HCT116 (cell line): ENCODE results near the gene HSD3B7. TPM values are rescaled to one million over a fixed set of nuclear protein-coding genes. Genes with fewer than 3 reads are reported as not detected.
A peak's percentile ranks its signal among the peaks of the same experiment; 100 is the strongest.

Experiments used
- ATAC-seq: fragments of 200-7000 bp; cut with Tn5 transposase; 2 replicates; pipeline ENCODE4 v1.9.1; 2020; ENCODE audit warnings: mild to moderate bottlenecking, moderate library complexity
- BruUV-seq: library from RNA; stranded (reverse); fragments of 400-500 nt; replicated peaks from 2 replicates; lab custom pipeline; 2021; lab: Mats Ljungman, UMichigan
- CTCF ChIA-PET: fragments of 300-600 bp; sonication (Branson Sonifier 250); formaldehyde crosslinking; loops from one replicate; lab custom pipeline; 2021; ENCODE audit warnings: antibody characterized with exemption; lab: Charles Lee
- POLR2A ChIA-PET: fragments of 300-600, 350-600 bp; sonication (Branson Sonifier 250); formaldehyde crosslinking; loops from one replicate; lab custom pipeline; 2021; ENCODE audit warnings: antibody characterized with exemption; lab: Charles Lee
- RAD21 ChIA-PET, 2 experiments: fragments of 300-600 bp; sonication (Branson Sonifier 250); formaldehyde crosslinking; loops; one replicate each; lab custom pipeline; 2023; ENCODE audit warnings: low total read pairs in 2 of 2; ENCODE audit not compliant: uncharacterized antibody in 2 of 2, unreplicated experiment in 2 of 2, low non-redundant PET in 1 of 2; lab: Charles Lee
- DNase-seq: peaks from one replicate; pipeline ENCODE4 v3.0.0-alpha.2; 2010; ENCODE audit warnings: low read depth, low spot score
- H2AFZ ChIP-seq: fragments of 200-600 bp; shearing (Covaris generic), sonication (generic); 2 replicates; pipeline ENCODE4 v1.6.1; 2017; ENCODE audit warnings: low read depth, mixed run types, mixed read lengths, antibody characterized with exemption, low read length; ENCODE audit not compliant: poor library complexity, severe bottlenecking
- H3K27ac ChIP-seq: 2 replicates; pipeline ENCODE4 v1.5.1; 2012; ENCODE audit warnings: low read depth, low read length
- H3K27me3 ChIP-seq: fragments of 200-600 bp; sonication (generic); 2 replicates; pipeline ENCODE4 v1.6.1; 2016; ENCODE audit warnings: mixed run types, low read length, mixed read lengths; ENCODE audit not compliant: insufficient read depth
- H3K36me3 ChIP-seq, 2 experiments: fragments of 200-500 bp in 1 of 2; fragments of 200-600 bp in 1 of 2; sonication (Bioruptor generic) in 1 of 2; sonication (generic) in 1 of 2; 2 replicates each; pipeline versions ENCODE4 v1.5.1 to v1.6.1; 2014 to 2016; ENCODE audit warnings: low read length in 2 of 2, inconsistent platforms in 1 of 2, mixed read lengths in 1 of 2, mixed run types in 1 of 2; ENCODE audit not compliant: insufficient read depth in 2 of 2, control insufficient read depth in 1 of 2
- H3K4me1 ChIP-seq, 2 experiments: fragments of 200-600 bp in 1 of 2; sonication (generic) in 1 of 2; 2 replicates each; pipeline versions ENCODE4 v1.5.1 to v1.6.1; 2012 to 2017; ENCODE audit warnings: low read length in 2 of 2, inconsistent platforms in 1 of 2, mild to moderate bottlenecking in 1 of 2, mixed read lengths in 1 of 2, mixed run types in 1 of 2, moderate library complexity in 1 of 2; ENCODE audit not compliant: insufficient read depth in 2 of 2, control insufficient read depth in 1 of 2
- H3K4me2 ChIP-seq: fragments of 200-600 bp; sonication (generic); 2 replicates; pipeline ENCODE4 v1.6.1; 2017; ENCODE audit warnings: mixed run types, low read length, mixed read lengths
- H3K4me3 ChIP-seq, 2 experiments: fragments of 200-600 bp in 1 of 2; sonication (generic) in 1 of 2; replicated peaks in 1 of 2; 2 replicates each; pipeline ENCODE4 v1.5.1; 2011 to 2016; ENCODE audit warnings: low read length in 2 of 2, control low read depth in 1 of 2, low read depth in 1 of 2, mild to moderate bottlenecking in 1 of 2, mixed read lengths in 1 of 2, mixed run types in 1 of 2
- H3K79me2 ChIP-seq: fragments of 200-600 bp; sonication (generic); 2 replicates; pipeline ENCODE4 v1.6.1; 2017; ENCODE audit warnings: mild to moderate bottlenecking, mixed run types, low read length, moderate library complexity, mixed read lengths; ENCODE audit not compliant: insufficient read depth
- H3K9ac ChIP-seq: fragments of 200-600 bp; sonication (generic); 2 replicates; pipeline ENCODE4 v1.6.1; 2016; ENCODE audit warnings: low read length, mixed read lengths
- H3K9me2 ChIP-seq: fragments of 200-600 bp; sonication (generic), shearing (Covaris generic); 2 replicates; pipeline ENCODE4 v1.6.1; 2017; ENCODE audit warnings: mixed run types, mild to moderate bottlenecking, moderate library complexity; ENCODE audit not compliant: insufficient read depth
- H3K9me3 ChIP-seq, 2 experiments: fragments of 200-500 bp in 1 of 2; fragments of 200-600 bp in 1 of 2; sonication (Bioruptor generic) in 1 of 2; sonication (generic) in 1 of 2; 2 replicates each; pipeline ENCODE4 v1.6.1; 2014 to 2017; ENCODE audit warnings: low read length in 2 of 2, mixed read lengths in 2 of 2, inconsistent platforms in 1 of 2, low read depth in 1 of 2, mild to moderate bottlenecking in 1 of 2, mixed run types in 1 of 2, moderate library complexity in 1 of 2; ENCODE audit not compliant: control insufficient read depth in 1 of 2, insufficient read depth in 1 of 2
- H4K20me1 ChIP-seq: fragments of 200-600 bp; sonication (generic), shearing (Covaris generic); 2 replicates; pipeline ENCODE4 v1.6.1; 2017; ENCODE audit warnings: mixed run types, mild to moderate bottlenecking, moderate library complexity; ENCODE audit not compliant: insufficient read depth
- EGR1 ChIP-seq: IDR thresholded peaks from 2 replicates; pipeline ENCODE4 v1.6.1; 2012; ENCODE audit warnings: low read depth
- EZH2phosphoT487 ChIP-seq: fragments of 200-600 bp; IDR thresholded peaks from 2 replicates; pipeline ENCODE4 v1.6.1; 2018; ENCODE audit warnings: antibody characterized with exemption, borderline replicate concordance
- POLR2A ChIP-seq: IDR thresholded peaks from 2 replicates; pipeline ENCODE4 v1.7.0; 2011; ENCODE audit warnings: borderline replicate concordance; ENCODE audit not compliant: insufficient read depth, insufficient read length; ENCODE audit errors: extremely low read depth
- SP1 ChIP-seq: IDR thresholded peaks from 2 replicates; pipeline ENCODE4 v1.6.1; 2012; ENCODE audit warnings: low read depth
- SRF ChIP-seq: IDR thresholded peaks from 2 replicates; pipeline ENCODE4 v1.6.1; 2012; ENCODE audit warnings: low read depth
- ZFX ChIP-seq: fragments of 450-650 bp; IDR thresholded peaks from 2 replicates; pipeline ENCODE4 v1.6.1; 2017
- intact Hi-C: fragments of 100-400 bp; cut with micrococcal nuclease; formaldehyde crosslinking; loops from 2 replicates; pipeline ENCODE4 v1.10.0; 2022
- total RNA-seq: library from RNA; stranded (reverse); gene quantifications from one replicate; pipeline ENCODE4 v1.2.1, GENCODE V29; 2021; ENCODE audit not compliant: unreplicated experiment
- TF ChIP-seq, protein P1 (sequence below): IDR thresholded peaks from 2 replicates; pipeline ENCODE4 v1.6.1; 2012
- TF ChIP-seq, protein P2 (sequence below): IDR thresholded peaks from 2 replicates; pipeline ENCODE4 v1.6.1; 2012
- TF ChIP-seq, protein P3 (sequence below), 3 experiments: fragments of 200-600 bp in 1 of 3; sonication (generic) in 1 of 3; IDR thresholded peaks in 2 of 3; conservative IDR thresholded peaks in 1 of 3; 2 replicates each; pipeline ENCODE4 v1.5.1; 2012 to 2017; ENCODE audit warnings: low read depth in 2 of 3, low read length in 2 of 3, antibody characterized with exemption in 1 of 3, borderline replicate concordance in 1 of 3, control low read depth in 1 of 3, mild to moderate bottlenecking in 1 of 3, mixed read lengths in 1 of 3, mixed run types in 1 of 3, moderate library complexity in 1 of 3; ENCODE audit not compliant: insufficient read depth in 1 of 3

HSD3B7 gene
- total RNA-seq, 1 experiment from 2014 or later: 8.6 TPM

DNA sequence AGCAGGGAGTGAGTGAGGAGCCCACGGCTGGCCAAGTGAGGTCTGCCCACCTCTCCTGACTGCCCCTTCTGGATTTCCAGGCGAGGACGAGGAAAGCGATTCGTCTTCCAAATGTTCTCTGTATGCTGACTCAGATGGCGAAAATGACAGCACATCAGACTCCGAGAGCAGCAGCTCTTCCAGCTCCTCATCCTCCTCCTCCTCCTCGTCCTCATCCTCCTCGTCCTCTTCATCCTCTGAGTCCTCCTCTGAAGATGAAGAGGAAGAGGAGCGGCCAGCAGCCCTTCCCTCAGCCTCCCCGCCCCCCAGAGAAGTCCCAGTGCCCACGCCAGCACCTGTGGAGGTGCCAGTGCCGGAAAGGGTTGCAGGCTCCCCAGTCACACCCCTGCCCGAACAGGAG lies 13.7 kb upstream of the HSD3B7 start:
- Histone ChIP-seq H3K4me2 (no peak overlapping the region), H2AFZ (no peak overlapping the region), H3K27ac (no peak overlapping the region), H3K9me3 (no peaks in the 10 kb centered on the region), H3K9me2 (no peaks in the 10 kb centered on the region), H3K27me3 (no peaks in the 10 kb centered on the region), H3K4me3 (no peak overlapping the region), H3K79me2 (no peaks in the 10 kb centered on the region; the same call in 1 of the 2 replicates), H3K36me3 (peaks cover 40 to 45% of the 10 kb centered on the region in 2 experiments), H4K20me1 (no peaks in the 10 kb centered on the region), H3K9ac (no peak overlapping the region), H3K4me1 (no peaks in the 10 kb centered on the region)
- DNase-seq: no peak
- TF ChIP-seq SP1 (no peak), POLR2A (no peak), EGR1 (no peak)
- ChIA-PET RAD21 (no interaction called here), POLR2A (no interaction called here), CTCF (no interaction called here)
- no peak for ATAC-seq
- intact Hi-C loops: no loop called here
- BruUV-seq: no TSS peak

DNA sequence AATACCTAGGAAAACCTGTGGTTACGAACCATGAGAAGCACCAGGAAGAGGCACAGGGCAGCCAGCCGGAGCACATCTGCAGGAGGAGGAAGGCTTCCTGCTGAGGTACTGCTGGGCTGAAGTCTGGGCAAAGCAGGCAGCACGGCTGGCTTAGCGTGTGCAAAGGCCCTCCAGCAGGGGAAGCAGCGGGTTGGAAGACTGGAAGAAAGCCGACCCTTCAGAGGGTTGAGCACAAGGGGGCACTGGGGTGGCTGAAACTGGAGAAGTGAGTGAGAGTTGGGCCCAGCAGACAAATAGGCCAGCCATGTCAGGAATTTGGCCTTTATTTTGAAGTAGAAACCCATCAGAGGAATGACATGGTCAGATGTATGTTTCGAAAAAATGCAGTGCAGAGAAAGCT lies 12.1 kb upstream of the HSD3B7 start:
- Histone ChIP-seq H2AFZ (no peak overlapping the region), H3K9me2 (no peaks in the 10 kb centered on the region), H3K36me3 (peaks cover 34 to 47% of the 10 kb centered on the region in 2 experiments), H3K4me1 (no peaks in the 10 kb centered on the region), H3K9ac (no peak overlapping the region), H3K4me3 (no peak overlapping the region), H3K27ac (no peak overlapping the region), H4K20me1 (no peaks in the 10 kb centered on the region), H3K9me3 (no peaks in the 10 kb centered on the region), H3K27me3 (no peaks in the 10 kb centered on the region), H3K79me2 (peaks cover 3% of the 10 kb centered on the region; the same call in 1 of the 2 replicates), H3K4me2 (no peak overlapping the region)
- BruUV-seq: no TSS peak
- TF ChIP-seq ZFX: no peak
- TF ChIP-seq EZH2phosphoT487: no peak
- no peak for TF ChIP-seq SRF
- TF ChIP-seq, protein P1, sequence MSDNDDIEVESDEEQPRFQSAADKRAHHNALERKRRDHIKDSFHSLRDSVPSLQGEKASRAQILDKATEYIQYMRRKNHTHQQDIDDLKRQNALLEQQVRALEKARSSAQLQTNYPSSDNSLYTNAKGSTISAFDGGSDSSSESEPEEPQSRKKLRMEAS: no peak
- TF ChIP-seq, protein P2, sequence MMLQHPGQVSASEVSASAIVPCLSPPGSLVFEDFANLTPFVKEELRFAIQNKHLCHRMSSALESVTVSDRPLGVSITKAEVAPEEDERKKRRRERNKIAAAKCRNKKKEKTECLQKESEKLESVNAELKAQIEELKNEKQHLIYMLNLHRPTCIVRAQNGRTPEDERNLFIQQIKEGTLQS: no peak
- TF ChIP-seq, protein P3, sequence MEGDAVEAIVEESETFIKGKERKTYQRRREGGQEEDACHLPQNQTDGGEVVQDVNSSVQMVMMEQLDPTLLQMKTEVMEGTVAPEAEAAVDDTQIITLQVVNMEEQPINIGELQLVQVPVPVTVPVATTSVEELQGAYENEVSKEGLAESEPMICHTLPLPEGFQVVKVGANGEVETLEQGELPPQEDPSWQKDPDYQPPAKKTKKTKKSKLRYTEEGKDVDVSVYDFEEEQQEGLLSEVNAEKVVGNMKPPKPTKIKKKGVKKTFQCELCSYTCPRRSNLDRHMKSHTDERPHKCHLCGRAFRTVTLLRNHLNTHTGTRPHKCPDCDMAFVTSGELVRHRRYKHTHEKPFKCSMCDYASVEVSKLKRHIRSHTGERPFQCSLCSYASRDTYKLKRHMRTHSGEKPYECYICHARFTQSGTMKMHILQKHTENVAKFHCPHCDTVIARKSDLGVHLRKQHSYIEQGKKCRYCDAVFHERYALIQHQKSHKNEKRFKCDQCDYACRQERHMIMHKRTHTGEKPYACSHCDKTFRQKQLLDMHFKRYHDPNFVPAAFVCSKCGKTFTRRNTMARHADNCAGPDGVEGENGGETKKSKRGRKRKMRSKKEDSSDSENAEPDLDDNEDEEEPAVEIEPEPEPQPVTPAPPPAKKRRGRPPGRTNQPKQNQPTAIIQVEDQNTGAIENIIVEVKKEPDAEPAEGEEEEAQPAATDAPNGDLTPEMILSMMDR (IDR thresholded peaks at IDR 0.05 in 2 of 3, conservative IDR thresholded peaks at IDR 0.05 in 1 of 3; ENCODE audit: borderline replicate concordance in 1 of 3, insufficient read depth in 1 of 3, low read depth in 2 of 3, low read length in 2 of 3): peak in 2 of 3 experiments; percentile 21 to 31; a peak in 3 of 6 replicates
- no peak for TF ChIP-seq EGR1
- TF ChIP-seq SP1: no peak
- ChIA-PET CTCF (interaction anchor here (1.1 kb wide), 1 partner anchor 19 kb away, joined by 5 read pairs; no protein-coding TSS in a partner anchor), POLR2A (no interaction called here), RAD21 (no interaction called here)
- intact Hi-C loops: no loop called here
- DNase-seq (no peak), ATAC-seq (peak; percentile 62)
